Activated T-helper 1 cell treated with anti-CD3 and anti-CD28 coated beads, Interleukin-12 subunit alpha, Interleukin-12 subunit beta, Interleukin-2, Interleukin-4 antibody, amounts not matched to agents 30 ng/mL and 10 ng/mL and 1 ng/mL, durations not matched to agents 14 hours and 24 hours and 36 hours (primary cell): ENCODE measurements around the gene RGS16. TPM values are rescaled to one million over a fixed set of nuclear protein-coding genes. Genes with fewer than 3 reads are reported as not detected.

Source experiments
- DNase-seq: peaks from one replicate; pipeline ENCODE4 v3.0.0; 2021; ENCODE audit warnings: low spot score
- H3K27ac Mint-ChIP-seq: one replicate; pipeline ENCODE4 v1.8.0; 2021; ENCODE audit warnings: mild to moderate bottlenecking, mixed read lengths
- H3K27me3 Mint-ChIP-seq: one replicate; pipeline ENCODE4 v1.8.0; 2022; ENCODE audit warnings: mild to moderate bottlenecking, moderate library complexity, mixed read lengths; ENCODE audit not compliant: insufficient read depth
- H3K36me3 Mint-ChIP-seq: one replicate; pipeline ENCODE4 v1.8.0; 2021; ENCODE audit warnings: low read depth, mixed read lengths
- H3K4me1 Mint-ChIP-seq: one replicate; pipeline ENCODE4 v1.8.0; 2021; ENCODE audit warnings: low read depth, mixed read lengths
- H3K4me3 Mint-ChIP-seq: one replicate; pipeline ENCODE4 v1.8.0; 2021; ENCODE audit warnings: mild to moderate bottlenecking, moderate library complexity, mixed read lengths
- H3K9me3 Mint-ChIP-seq: one replicate; pipeline ENCODE4 v1.8.0; 2021; ENCODE audit warnings: mixed read lengths
- intact Hi-C: fragments of 100-400 bp; cut with micrococcal nuclease; formaldehyde crosslinking; loops from one replicate; pipeline ENCODE4 v1.15.1; 2024
- total RNA-seq: library from RNA; stranded (reverse); gene quantifications from 2 replicates; pipeline ENCODE4 v1.2.3, GENCODE V29; 2022

RGS16 gene
- total RNA-seq, 1 donor from 2014 or later = 138 TPM

DNA sequence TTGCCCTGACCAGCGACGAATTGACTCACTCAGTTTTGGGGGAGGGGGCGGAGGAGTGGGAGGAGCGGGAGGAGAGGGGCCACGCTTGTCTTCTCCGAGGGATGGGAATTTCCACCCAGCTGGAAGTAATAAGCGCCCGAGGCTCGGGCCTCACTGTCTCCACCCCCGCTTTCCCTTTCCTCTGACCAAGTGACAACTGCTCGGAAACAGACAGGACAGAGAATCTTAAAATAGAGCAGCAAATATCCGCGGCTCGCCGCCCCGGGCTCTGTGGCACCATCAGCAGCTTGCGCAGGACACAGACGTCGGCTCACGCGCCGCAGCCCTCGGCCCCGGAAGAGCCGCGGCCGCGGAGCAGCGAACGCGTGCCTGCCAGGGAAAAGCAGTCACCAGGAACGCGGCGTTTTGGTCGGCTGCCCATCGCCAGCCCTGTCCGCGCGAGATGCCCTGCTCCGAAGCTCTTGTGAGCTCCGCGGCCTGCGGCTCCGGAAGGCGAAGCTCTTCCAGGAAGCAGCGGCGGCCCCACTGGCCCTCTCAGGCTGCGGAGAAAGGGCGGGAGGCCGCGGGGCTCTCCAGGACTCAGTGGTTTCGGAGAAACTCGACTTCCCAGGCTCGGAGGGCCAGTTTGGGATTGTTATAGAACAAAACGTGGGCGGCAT is 10.7 kb upstream of the RGS16 start:
- intact Hi-C loops = loop anchor here (1.0 to 10.0 kb wide), 9 partner anchors 11 to 1600 kb away; partner anchors contain the start of genes ARPC5, RGS16 and SMG7
- peak; percentile 34 for DNase-seq
- Mint-ChIP-seq H3K36me3 (no peaks in the 10 kb centered on the region), H3K9me3 (no peaks in the 10 kb centered on the region), H3K4me3 (peak overlapping the region; percentile 81), H3K27ac (peak overlapping the region; percentile 88), H3K4me1 (peaks cover 89% of the 10 kb centered on the region), H3K27me3 (peaks cover 16% of the 10 kb centered on the region)

DNA sequence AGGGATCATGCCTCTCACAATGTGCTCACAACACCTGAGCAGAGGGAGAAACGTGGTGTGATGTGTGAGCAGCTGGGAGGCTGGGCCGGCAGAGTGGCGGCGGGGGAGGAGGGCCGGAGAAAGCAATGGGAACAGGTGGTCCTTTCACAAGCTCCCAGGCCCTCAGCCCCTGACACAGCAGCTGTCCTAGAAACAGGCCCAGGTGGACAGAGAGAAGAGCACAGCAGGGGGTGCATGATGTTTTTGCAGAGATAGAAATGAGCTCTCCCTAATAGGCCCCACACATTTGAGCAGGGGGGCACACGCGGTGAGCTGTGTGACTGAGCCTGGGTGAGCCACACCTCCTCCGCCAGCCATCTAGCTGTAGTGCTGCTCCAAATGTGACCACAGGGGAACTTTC is 7.6 kb upstream of the RGS16 start:
- no peak for DNase-seq
- Mint-ChIP-seq H3K9me3 (no peaks in the 10 kb centered on the region), H3K27ac (no peak overlapping the region), H3K27me3 (peaks cover 15% of the 10 kb centered on the region), H3K4me1 (peaks cover 90% of the 10 kb centered on the region), H3K4me3 (no peak overlapping the region), H3K36me3 (no peaks in the 10 kb centered on the region)
- intact Hi-C loops = loop anchor here (5.0 to 10.0 kb wide), 5 partner anchors 309 to 1597 kb away; partner anchors contain the start of gene ARPC5

DNA sequence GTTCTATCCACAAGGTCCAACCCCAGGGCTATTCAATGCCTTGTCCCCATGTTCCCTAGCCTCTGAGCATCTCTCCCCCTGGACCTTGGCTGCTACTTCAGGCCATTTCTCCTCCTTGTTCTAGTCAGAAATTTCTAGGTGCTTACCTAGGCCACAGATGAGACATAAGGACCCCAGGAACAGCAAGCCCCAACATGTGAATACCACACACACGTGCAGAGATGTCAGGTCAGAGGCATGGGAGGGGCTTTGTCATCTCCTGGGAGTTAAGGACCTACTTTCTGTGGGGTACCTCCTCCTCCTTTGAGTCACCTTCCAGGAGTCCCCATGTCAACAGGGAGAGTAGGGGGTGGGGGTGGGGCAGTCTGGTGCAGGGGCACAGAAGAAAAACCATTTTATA is 7.1 kb upstream of the RGS16 start:
- no peak overlapping the region for H3K27ac Mint-ChIP-seq
- H3K27me3 Mint-ChIP-seq = peaks cover 15% of the 10 kb centered on the region
- peaks cover 89% of the 10 kb centered on the region for H3K4me1 Mint-ChIP-seq
- H3K4me3 Mint-ChIP-seq = no peak overlapping the region
- no peak for DNase-seq
- H3K36me3 Mint-ChIP-seq = no peaks in the 10 kb centered on the region
- no peaks in the 10 kb centered on the region for H3K9me3 Mint-ChIP-seq
- intact Hi-C loops = loop anchor here (5.0 to 10.0 kb wide), 5 partner anchors 309 to 1597 kb away; partner anchors contain the start of gene ARPC5

DNA sequence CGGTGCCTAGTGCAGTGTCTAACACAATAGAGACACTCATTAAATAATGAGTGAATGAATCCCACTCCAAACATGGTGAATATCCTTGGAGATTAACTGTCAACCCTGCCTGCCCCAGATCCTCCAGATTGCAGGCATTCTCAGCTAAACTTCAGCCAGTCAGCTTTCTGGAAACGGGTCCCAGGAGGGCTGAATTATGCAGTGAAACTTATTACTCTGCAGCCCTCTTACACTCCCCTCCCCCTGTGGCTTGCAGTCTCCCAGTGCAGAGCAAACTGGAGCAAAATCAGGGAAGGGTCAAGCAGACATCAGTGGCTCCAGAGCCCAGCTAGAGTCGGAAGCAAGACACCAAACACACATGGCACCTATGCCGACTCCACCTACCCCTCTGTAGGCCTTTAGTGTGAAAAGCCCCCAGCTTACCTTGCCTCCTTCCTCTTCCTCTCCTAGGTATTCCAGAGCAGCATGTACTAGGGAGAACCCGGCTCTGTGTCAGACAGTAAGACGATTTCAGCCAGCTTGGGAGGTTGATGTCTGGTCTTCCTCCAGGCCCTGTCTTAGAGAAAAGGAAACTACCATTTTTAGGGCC is 6.5 kb upstream of the RGS16 start:
- H3K4me3 Mint-ChIP-seq = no peak overlapping the region
- no peak for DNase-seq
- H3K27ac Mint-ChIP-seq = no peak overlapping the region
- H3K36me3 Mint-ChIP-seq = no peaks in the 10 kb centered on the region
- H3K4me1 Mint-ChIP-seq = peaks cover 83% of the 10 kb centered on the region
- intact Hi-C loops = loop anchor here (5.0 to 10.0 kb wide), 5 partner anchors 308 to 1596 kb away; partner anchors contain the start of gene ARPC5
- H3K9me3 Mint-ChIP-seq = no peaks in the 10 kb centered on the region
- peaks cover 13% of the 10 kb centered on the region for H3K27me3 Mint-ChIP-seq

DNA sequence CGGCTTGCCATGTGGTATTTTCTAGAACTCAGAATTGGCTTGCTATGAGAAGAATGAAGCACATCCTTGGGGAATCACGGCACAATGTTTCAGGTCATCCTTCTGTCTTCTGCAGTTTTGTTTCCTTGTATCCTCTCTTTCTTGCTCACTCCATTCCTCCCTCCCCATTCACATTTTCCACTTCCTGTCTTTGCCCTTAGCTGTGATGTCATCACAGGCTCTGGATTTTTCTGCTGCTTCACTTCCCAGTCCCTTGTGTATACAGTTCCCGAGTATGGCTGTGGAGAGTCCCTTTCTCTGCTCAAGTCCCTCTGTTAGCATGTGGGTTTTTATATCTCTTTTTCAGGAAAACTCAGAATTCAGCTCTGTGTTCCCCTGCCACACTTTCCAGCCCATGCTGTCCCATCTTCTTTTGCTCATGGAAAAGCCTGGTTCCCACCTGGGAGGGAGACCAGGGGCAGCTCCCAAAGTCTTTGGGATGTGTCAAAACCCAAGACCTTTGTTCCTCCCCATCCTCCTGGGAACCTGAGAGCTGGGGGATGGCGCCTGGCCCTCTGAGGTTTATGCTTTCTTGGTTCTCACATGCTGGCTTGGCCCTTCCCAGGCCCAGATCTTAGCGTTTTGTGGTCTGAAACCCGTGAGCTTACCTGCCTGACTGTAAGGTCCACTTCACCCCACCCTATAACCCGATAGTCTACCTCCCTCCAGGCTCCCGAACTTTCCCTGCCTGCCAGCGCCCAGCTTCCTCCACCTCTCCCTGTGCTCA is 4.8 kb upstream of the RGS16 start:
- H3K4me1 Mint-ChIP-seq = peaks cover 89% of the 10 kb centered on the region
- H3K4me3 Mint-ChIP-seq = no peak overlapping the region
- H3K9me3 Mint-ChIP-seq = no peaks in the 10 kb centered on the region
- no peak for DNase-seq
- no peaks in the 10 kb centered on the region for H3K36me3 Mint-ChIP-seq
- H3K27ac Mint-ChIP-seq = no peak overlapping the region
- H3K27me3 Mint-ChIP-seq = peaks cover 12% of the 10 kb centered on the region
- intact Hi-C loops = loop anchor here (10.0 kb wide), 1 partner anchor 464 kb away; no protein-coding TSS in a partner anchor

DNA sequence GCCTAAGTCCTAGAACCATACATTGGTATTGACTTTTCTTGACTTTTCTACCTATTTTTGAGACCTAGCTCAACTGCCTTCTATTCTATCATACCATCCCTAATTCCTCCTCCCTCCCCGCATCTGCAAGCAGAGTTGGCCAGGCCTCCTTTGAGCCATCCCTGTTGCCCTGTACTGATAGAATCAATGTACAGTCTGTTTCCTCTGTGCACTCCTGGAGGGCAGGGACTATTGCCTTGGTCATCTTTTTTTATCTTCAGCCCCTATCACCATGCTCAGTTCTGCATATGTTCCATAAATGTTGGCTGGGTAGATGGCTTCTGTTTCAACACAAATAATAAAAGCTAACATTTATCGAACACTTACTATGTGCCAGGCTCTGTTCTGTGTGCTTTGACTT is 4.0 kb upstream of the RGS16 start:
- no peak overlapping the region for H3K27ac Mint-ChIP-seq
- DNase-seq = no peak
- peaks cover 10% of the 10 kb centered on the region for H3K27me3 Mint-ChIP-seq
- no peaks in the 10 kb centered on the region for H3K9me3 Mint-ChIP-seq
- H3K36me3 Mint-ChIP-seq = no peaks in the 10 kb centered on the region
- H3K4me1 Mint-ChIP-seq = peaks cover 81% of the 10 kb centered on the region
- H3K4me3 Mint-ChIP-seq = no peak overlapping the region
- intact Hi-C loops = loop anchor here (10.0 kb wide), 1 partner anchor 463 kb away; no protein-coding TSS in a partner anchor

DNA sequence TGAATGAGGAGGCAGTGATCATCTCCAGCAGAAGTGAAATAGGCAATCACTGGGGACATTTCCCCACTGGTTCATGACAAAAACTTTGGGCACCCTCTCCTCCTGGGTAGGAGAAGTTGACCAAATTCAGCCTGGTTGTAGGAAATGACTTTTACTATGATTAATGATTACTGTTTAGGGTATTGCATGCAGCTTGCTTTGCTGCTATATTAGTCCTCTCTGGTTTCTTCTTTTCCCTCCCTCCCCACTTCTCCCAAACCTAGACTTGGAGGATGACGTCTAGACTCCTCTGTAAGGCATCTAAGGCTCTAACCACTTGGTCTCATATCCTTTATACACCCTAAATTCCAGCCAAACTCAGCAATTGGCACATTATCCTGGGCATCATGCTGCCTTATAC is 3.4 kb upstream of the RGS16 start:
- Mint-ChIP-seq H3K9me3 (no peaks in the 10 kb centered on the region), H3K27me3 (peaks cover 10% of the 10 kb centered on the region), H3K27ac (no peak overlapping the region), H3K36me3 (no peaks in the 10 kb centered on the region), H3K4me1 (peaks cover 74% of the 10 kb centered on the region), H3K4me3 (no peak overlapping the region)
- intact Hi-C loops = loop anchor here (10.0 kb wide), 1 partner anchor 463 kb away; no protein-coding TSS in a partner anchor
- DNase-seq = no peak

DNA sequence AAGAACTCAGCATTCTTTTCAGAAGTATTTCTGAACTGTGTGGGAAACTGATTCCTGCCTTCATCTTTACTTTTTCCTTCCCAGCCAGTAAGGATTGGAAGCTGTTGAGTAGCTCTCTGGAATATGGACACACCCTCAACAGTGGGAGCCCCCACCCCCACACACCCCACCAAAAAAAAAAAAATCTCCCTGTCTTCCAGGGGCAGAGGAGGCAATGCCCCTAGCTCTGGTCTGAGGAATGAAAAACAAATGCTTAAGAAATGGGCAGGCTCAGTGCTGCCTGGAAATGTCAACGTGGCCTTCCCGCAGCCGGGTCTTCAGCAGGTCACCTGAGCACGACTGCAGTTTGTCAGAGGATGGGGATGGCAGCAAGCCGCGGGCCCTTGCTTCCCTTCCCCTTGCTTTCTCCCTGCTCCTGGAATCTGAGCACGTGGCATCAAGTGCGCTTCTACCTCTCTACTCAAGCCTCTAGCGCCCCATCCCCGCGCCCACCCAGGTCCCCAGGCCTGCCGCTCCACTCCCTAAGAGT is 479 bp downstream of the RGS16 start:
- no peak for DNase-seq

DNA sequence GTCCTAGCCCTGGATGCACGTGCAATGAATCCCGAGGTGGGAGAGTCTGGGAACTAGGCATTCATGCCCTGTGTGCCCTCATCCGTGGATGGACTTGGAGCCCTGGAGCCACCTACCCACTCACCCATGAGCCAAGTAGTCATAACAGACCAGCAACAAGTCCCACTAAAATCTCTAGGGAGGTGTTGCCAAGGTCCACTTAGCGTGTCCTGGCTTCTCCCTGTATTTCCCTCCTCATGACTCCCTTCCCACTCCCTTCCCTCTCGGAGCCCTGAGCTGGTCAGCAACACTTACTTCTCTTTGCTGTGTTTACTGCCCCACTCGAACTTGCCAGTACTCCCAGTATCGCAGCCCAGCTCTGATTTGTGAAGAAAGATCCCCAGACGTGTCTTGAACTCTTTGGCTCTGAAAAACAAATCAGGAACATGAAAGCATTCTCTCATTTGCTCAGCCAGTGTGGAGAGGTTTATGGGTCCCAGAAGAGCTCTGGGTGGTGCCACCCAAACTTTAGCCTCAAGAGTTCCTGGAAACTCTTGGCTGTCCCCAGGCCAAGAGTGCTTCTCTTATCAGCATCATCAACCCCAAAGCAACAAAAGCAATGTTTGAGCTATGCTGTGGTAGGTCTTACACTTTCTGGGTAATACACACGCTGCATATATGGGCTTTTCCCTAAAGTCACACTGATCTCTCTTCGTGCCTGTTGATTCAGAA is 1.1 kb downstream of the RGS16 start:
- peaks cover 1% of the 10 kb centered on the region for H3K27me3 Mint-ChIP-seq
- intact Hi-C loops = loop anchor here (1.0 to 10.0 kb wide), 6 partner anchors 59 to 869 kb away; partner anchors contain the start of genes DHX9 and SMG7
- peaks cover 8% of the 10 kb centered on the region for H3K36me3 Mint-ChIP-seq
- peak; percentile 40 for DNase-seq
- H3K4me1 Mint-ChIP-seq = peaks cover 39% of the 10 kb centered on the region
- no peaks in the 10 kb centered on the region for H3K9me3 Mint-ChIP-seq
- no peak overlapping the region for H3K4me3 Mint-ChIP-seq
- H3K27ac Mint-ChIP-seq = no peak overlapping the region

More for the DNA sequence above, 479 bp downstream of the RGS16 start:
- H3K4me3 Mint-ChIP-seq = no peak overlapping the region
- H3K4me1 Mint-ChIP-seq = peaks cover 45% of the 10 kb centered on the region
- no peak overlapping the region for H3K27ac Mint-ChIP-seq
- intact Hi-C loops = loop anchor here (1.0 to 10.0 kb wide), 10 partner anchors 12 to 869 kb away; partner anchors contain the start of genes DHX9 and SMG7
- H3K9me3 Mint-ChIP-seq = no peaks in the 10 kb centered on the region
- peaks cover 8% of the 10 kb centered on the region for H3K36me3 Mint-ChIP-seq
- peaks cover 2% of the 10 kb centered on the region for H3K27me3 Mint-ChIP-seq

DNA sequence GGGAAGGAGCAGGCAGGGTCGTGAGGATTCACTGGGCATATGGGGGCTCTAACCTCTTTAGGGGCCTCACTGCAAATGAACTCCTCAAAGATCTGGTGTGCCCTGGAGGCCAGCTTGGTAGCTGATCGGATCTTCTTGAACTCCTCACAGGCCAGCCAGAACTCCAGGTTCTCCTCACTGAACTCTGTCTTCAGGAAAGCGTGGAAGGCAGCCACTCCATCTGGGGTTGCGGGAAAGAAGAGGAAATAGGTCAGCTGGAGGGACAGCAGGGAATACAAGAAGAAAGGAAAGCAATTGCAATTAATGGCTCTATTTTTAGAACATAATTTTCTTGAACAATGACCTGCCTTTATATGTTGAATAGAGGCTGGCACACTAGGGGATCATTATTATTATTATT is 2.3 kb downstream of the RGS16 start:
- no peak for DNase-seq
- intact Hi-C loops = loop anchor here (1.0 to 10.0 kb wide), 5 partner anchors 60 to 870 kb away; partner anchors contain the start of gene SMG7
- Mint-ChIP-seq H3K4me3 (no peak overlapping the region), H3K27me3 (no peaks in the 10 kb centered on the region), H3K4me1 (peaks cover 27% of the 10 kb centered on the region), H3K36me3 (peaks cover 11% of the 10 kb centered on the region), H3K27ac (no peak overlapping the region), H3K9me3 (no peaks in the 10 kb centered on the region)

DNA sequence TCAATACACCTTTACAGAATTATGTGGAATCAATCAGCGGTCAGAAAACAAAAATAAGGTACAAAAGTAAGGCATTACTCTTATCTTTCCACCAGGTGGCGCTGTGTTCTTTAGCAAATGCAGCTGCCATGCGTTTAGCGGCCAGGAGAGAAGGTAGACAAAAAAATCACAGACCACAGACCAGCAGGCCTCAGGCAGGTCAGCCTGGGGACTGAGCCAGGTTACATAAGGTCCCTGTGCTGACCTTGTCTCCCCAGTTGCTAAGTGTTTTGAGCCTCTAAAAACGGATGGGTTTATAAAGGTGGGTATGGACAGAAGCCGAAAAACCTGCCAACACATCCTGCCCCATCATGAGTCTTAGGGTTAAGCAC is 2.8 kb downstream of the RGS16 start:
- Mint-ChIP-seq H3K27ac (no peak overlapping the region), H3K4me1 (peaks cover 23% of the 10 kb centered on the region), H3K4me3 (no peak overlapping the region), H3K36me3 (peaks cover 11% of the 10 kb centered on the region), H3K27me3 (no peaks in the 10 kb centered on the region), H3K9me3 (no peaks in the 10 kb centered on the region)
- peak; percentile 65 for DNase-seq
- intact Hi-C loops = loop anchor here (1.0 to 10.0 kb wide), 5 partner anchors 61 to 871 kb away; partner anchors contain the start of gene SMG7
